NCI-H2196 treated with DMSO at 0.1 percent for 48 hours (cell line): Measurements from ENCODE around the gene CLPSL1.

ENCODE experiments used
- DNase-seq: peaks from one replicate; lab custom pipeline; 2025; ENCODE audit not compliant: unreplicated experiment; lab: John Stamatoyannopoulos, UW

Gene CLPSL1

GRCh38 chr6:35795453-35796071 lies 14.7 kb downstream of the CLPSL1 start:
- DNase-seq = no peak

GRCh38 chr6:35796236-35796635 lies 15.4 kb downstream of the CLPSL1 start:
- no peak for DNase-seq

- no peak for DNase-seq
These were observed 17.2 kb downstream of the CLPSL1 start for GRCh38 chr6:35797837-35798526.

GRCh38 chr6:35798706-35799105 lies 17.9 kb downstream of the CLPSL1 start:
- DNase-seq = no peak

- DNase-seq = no peak
These were observed 20.3 kb downstream of the CLPSL1 start for GRCh38 chr6:35801148-35801547.

GRCh38 chr6:35804996-35805736 lies 24.3 kb downstream of the CLPSL1 start, which contains the start of gene LHFPL5:
Gene LHFPL5 (plus strand): TSS chr6:35805352. CDS start chr6:35805671, 319 bp downstream.
- peak; percentile 62 for DNase-seq

- DNase-seq = peak; percentile 93
These were observed 27.9 kb downstream of the CLPSL1 start for GRCh38 chr6:35808688-35809087.

- no peak for DNase-seq
These were observed 29.0 kb downstream of the CLPSL1 start for GRCh38 chr6:35809809-35810208.

GRCh38 chr6:35810971-35811698 lies 30.3 kb downstream of the CLPSL1 start:
- DNase-seq = peak; percentile 63

GRCh38 chr6:35811699-35811995 lies 30.8 kb downstream of the CLPSL1 start:
- no peak for DNase-seq

GRCh38 chr6:35817515-35817914 lies 36.7 kb downstream of the CLPSL1 start:
- no peak for DNase-seq

- DNase-seq = no peak
These were observed 42.8 kb downstream of the CLPSL1 start for GRCh38 chr6:35823601-35824000.

GRCh38 chr6:35824552-35825192 lies 43.9 kb downstream of the CLPSL1 start:
- DNase-seq = no peak

- no peak for DNase-seq
These were observed 48.5 kb downstream of the CLPSL1 start for GRCh38 chr6:35829306-35829705.

- no peak for DNase-seq
These were observed 50.6 kb downstream of the CLPSL1 start for GRCh38 chr6:35831257-35832007.

- no peak for DNase-seq
These were observed 52.7 kb downstream of the CLPSL1 start for GRCh38 chr6:35833536-35833935.
